ENCODE data around the gene TIMM13.

The TIMM13 gene

GRCh38 chr19:2392366-2392765 is 35.0 kb downstream of the TIMM13 start:
- H3K4me3 ChIP-seq (ENCODE audit: low read length) = no peak overlapping the region
- TF ChIP-seq, protein P1, sequence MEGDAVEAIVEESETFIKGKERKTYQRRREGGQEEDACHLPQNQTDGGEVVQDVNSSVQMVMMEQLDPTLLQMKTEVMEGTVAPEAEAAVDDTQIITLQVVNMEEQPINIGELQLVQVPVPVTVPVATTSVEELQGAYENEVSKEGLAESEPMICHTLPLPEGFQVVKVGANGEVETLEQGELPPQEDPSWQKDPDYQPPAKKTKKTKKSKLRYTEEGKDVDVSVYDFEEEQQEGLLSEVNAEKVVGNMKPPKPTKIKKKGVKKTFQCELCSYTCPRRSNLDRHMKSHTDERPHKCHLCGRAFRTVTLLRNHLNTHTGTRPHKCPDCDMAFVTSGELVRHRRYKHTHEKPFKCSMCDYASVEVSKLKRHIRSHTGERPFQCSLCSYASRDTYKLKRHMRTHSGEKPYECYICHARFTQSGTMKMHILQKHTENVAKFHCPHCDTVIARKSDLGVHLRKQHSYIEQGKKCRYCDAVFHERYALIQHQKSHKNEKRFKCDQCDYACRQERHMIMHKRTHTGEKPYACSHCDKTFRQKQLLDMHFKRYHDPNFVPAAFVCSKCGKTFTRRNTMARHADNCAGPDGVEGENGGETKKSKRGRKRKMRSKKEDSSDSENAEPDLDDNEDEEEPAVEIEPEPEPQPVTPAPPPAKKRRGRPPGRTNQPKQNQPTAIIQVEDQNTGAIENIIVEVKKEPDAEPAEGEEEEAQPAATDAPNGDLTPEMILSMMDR (conservative IDR thresholded peaks at IDR 0.05; ENCODE audit: low read length) = no peak
- DNase-seq (ENCODE audit: low read depth) = no peak

GRCh38 chr19:2391118-2391725 is 36.2 kb downstream of the TIMM13 start:
- TF ChIP-seq, protein P1 (conservative IDR thresholded peaks at IDR 0.05; ENCODE audit: low read length) = peak; percentile 80

GRCh38 chr19:2389594-2389993 is 37.8 kb downstream of the TIMM13 start:
- no peak for DNase-seq (ENCODE audit: low read depth)
- TF ChIP-seq, protein P1 (conservative IDR thresholded peaks at IDR 0.05; ENCODE audit: low read length) = no peak
- no peak overlapping the region for H3K4me3 ChIP-seq (ENCODE audit: low read length)

More at GRCh38 chr19:2391118-2391725, 36.2 kb downstream of the TIMM13 start:
- H3K4me3 ChIP-seq (ENCODE audit: low read length) = no peak overlapping the region
- peak; percentile 77 for DNase-seq (ENCODE audit: low read depth)

DNA sequence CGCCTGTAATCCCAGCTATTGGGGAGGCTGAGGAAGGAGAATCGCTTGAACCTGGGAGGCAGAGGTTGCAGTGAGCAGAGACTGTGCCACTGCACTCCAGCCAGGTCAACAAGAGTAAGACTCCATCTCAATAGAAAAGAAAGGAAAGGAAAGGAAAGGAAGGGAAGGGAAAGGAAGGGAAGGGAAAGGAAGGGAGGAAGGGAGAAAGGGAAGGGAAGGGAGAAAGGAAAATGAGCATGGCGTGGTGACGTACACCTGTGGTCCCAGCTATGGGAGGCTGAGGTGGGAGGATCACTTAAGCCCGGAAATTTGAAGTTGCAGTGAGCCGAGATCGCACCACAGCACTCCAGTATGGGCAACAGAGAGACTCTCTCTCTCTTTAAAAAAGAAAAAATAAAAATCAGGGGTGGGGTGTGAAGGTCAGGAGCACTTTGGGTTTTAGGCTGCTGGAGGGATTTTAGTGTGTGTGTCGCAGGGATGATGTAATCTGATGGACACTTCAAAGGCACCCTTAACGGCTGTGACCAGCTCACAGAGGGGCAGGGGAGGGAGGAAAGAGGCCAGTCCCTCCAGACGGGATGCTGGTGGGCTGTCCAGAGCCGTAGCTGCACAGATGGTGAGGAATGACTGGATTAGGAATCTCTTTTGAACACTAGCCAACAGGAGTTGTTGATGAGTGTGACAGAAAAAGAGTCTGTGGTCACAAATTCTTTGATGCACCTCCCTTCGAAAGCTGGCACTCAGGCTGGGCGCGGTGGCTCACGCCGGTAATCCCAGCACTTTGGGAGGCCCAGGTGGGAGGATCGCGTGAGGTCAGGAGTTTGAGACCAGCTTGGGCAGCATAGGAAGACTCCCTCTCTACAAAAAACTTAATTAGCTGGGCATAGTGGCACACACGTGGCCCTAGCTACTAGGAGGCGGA is 39.8 kb downstream of the TIMM13 start:
- no peak overlapping the region for H3K4me3 ChIP-seq (ENCODE audit: low read length)
- no peak for DNase-seq (ENCODE audit: low read depth)
- TF ChIP-seq, protein P1 (conservative IDR thresholded peaks at IDR 0.05; ENCODE audit: low read length) = no peak

DNA sequence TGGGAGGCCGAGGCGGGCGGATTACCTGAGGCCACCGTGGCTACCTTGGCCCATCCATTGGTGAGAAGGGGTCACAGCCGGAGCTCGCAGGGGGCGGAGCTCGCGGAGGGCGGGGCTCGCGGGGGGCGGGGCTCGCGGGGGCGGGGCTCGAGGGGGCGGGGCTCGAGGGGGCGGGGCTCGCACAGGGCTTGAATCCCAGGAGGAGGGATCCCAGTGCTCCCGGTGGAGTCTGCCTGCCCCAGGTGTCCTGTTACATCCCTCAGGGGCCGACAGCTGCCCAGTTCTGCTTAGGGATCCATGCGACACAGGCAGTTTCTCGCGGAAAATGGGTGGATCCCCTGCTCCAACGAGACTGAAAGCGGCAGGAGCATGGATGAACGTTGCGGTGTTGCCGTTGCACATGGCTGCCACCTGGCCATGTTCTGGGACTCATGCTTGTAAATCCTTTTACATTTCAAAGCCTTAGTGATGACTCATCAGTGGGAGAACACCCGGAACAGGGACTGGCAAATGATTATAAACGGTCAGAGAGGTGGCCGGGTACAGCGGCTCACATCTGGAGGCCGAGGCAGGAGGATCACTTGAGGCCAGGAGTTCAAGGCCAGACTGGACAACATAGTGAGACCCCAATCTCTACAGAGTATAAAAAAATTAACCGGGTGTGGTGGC is 42.2 kb downstream of the TIMM13 start:
- H3K4me3 ChIP-seq (ENCODE audit: low read length) = peak overlapping the region; percentile 39
- DNase-seq (ENCODE audit: low read depth) = peak; percentile 91
- TF ChIP-seq, protein P1 (conservative IDR thresholded peaks at IDR 0.05; ENCODE audit: low read length) = no peak

DNA sequence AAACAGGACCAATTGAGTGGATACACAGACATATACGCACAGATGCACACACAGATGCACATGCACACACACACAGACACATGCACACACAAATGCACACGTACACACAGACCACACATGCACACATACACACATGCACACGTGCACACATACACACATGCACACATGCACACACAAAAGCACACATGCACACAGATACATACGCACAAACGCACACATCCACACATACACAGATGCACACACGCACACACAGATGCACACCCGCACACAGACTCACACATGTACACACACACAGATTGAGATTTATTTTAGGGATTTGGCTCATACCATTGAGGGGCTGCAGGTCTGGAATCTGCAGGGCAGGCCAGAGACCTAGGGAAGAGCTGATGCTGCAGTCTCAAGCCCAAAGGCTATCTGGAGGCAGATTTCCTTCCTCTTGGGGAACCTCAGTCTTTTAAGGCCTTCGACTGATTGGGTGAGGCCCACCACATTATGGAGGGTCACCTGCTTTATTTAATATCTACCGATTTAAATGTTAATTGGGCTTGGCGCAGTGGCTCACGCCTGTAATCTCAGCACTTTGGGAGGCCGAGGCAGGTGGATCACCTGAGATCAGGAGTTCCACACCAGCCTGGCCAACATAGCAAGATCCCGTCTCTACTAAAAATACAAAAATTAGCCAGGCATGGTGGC is 44.7 kb downstream of the TIMM13 start:
- TF ChIP-seq, protein P1 (conservative IDR thresholded peaks at IDR 0.05; ENCODE audit: low read length) = no peak
- no peak for DNase-seq (ENCODE audit: low read depth)
- H3K4me3 ChIP-seq (ENCODE audit: low read length) = no peak overlapping the region
